ENCODE measurements around the gene MBOAT2.
A peak's percentile ranks its signal among the peaks of the same experiment; 100 is the strongest.

MBOAT2 gene

GRCh38 chr2:8805278-8806210, 197.9 kb downstream of the MBOAT2 start:
- DNase-seq = peak; percentile 73

- DNase-seq = no peak
Measured at GRCh38 chr2:8803658-8804379, 199.7 kb downstream of the MBOAT2 start.

GRCh38 chr2:8802741-8803140, 200.7 kb downstream of the MBOAT2 start:
- no peak for DNase-seq
